ENCODE measurements around the gene ATP11A. TPM values are rescaled to one million over a fixed set of nuclear protein-coding genes. Genes with fewer than 3 reads are reported as not detected.

ATP11A gene
- total and polyA plus RNA-seq, 2 experiments from 2014 or later = 28.7 to 30.8 TPM

GRCh38 chr13:112820318-112820717 is 130.5 kb downstream of the ATP11A start:
- Histone ChIP-seq H3K9me3 (ENCODE audit: low read depth) (no peaks in the 10 kb centered on the region), H3K4me1 (ENCODE audit: insufficient read depth) (no peaks in the 10 kb centered on the region), H3K4me3 (no peak overlapping the region), H3K9me2 (replicated peaks; ENCODE audit: insufficient read depth) (no peaks in the 10 kb centered on the region), H4K20me1 (ENCODE audit: insufficient read depth, poor library complexity, severe bottlenecking) (no peaks in the 10 kb centered on the region), H3K79me2 (no peaks in the 10 kb centered on the region), H2AFZ (no peak overlapping the region), H3K4me2 (no peak overlapping the region), H3K27me3 (no peaks in the 10 kb centered on the region), H3K27ac (no peak overlapping the region), H3K36me3 (replicated peaks; ENCODE audit: insufficient read depth, low read depth) (peaks cover 3% of the 10 kb centered on the region)
- no peak for DNase-seq (ENCODE audit: low spot score)
- WGBS (ENCODE audit: low lambda C conversion rate, missing lambda C conversion rate) = 93% methylated on average over 11 of the region's 11 CpGs
- TF ChIP-seq EZH2phosphoT487 (IDR thresholded peaks at IDR 0.05; ENCODE audit: low read depth, severe bottlenecking, unreplicated experiment) (no peak), EZH2 (IDR thresholded peaks at IDR 0.05; ENCODE audit: borderline replicate concordance) (no peak), CTCF (IDR thresholded peaks at IDR 0.05; ENCODE audit: poor library complexity) (no peak)

GRCh38 chr13:112821340-112822055 is 131.7 kb downstream of the ATP11A start:
- Histone ChIP-seq H3K9me3 (ENCODE audit: low read depth) (no peaks in the 10 kb centered on the region), H3K4me3 (no peak overlapping the region), H3K36me3 (replicated peaks; ENCODE audit: insufficient read depth, low read depth) (peaks cover 3% of the 10 kb centered on the region)

GRCh38 chr13:112822851-112823250 is 133.0 kb downstream of the ATP11A start:
- Histone ChIP-seq H3K36me3 (replicated peaks; ENCODE audit: insufficient read depth, low read depth) (no peaks in the 10 kb centered on the region), H3K4me1 (ENCODE audit: insufficient read depth) (no peaks in the 10 kb centered on the region), H3K27ac (no peak overlapping the region), H3K4me2 (no peak overlapping the region), H3K9me3 (ENCODE audit: low read depth) (no peaks in the 10 kb centered on the region), H3K27me3 (no peaks in the 10 kb centered on the region), H2AFZ (no peak overlapping the region), H3K4me3 (no peak overlapping the region), H3K9me2 (replicated peaks; ENCODE audit: insufficient read depth) (no peaks in the 10 kb centered on the region), H3K79me2 (no peaks in the 10 kb centered on the region), H4K20me1 (ENCODE audit: insufficient read depth, poor library complexity, severe bottlenecking) (no peaks in the 10 kb centered on the region)
- 90% methylated on average over 11 of the region's 11 CpGs for WGBS (ENCODE audit: low lambda C conversion rate, missing lambda C conversion rate)
- TF ChIP-seq EZH2phosphoT487 (IDR thresholded peaks at IDR 0.05; ENCODE audit: low read depth, severe bottlenecking, unreplicated experiment) (no peak), EZH2 (IDR thresholded peaks at IDR 0.05; ENCODE audit: borderline replicate concordance) (no peak), CTCF (IDR thresholded peaks at IDR 0.05; ENCODE audit: poor library complexity) (no peak)
- DNase-seq (ENCODE audit: low spot score) = no peak

More at GRCh38 chr13:112821340-112822055, 131.7 kb downstream of the ATP11A start:
- Histone ChIP-seq H3K27me3 (no peaks in the 10 kb centered on the region), H3K4me1 (ENCODE audit: insufficient read depth) (no peaks in the 10 kb centered on the region), H3K9me2 (replicated peaks; ENCODE audit: insufficient read depth) (no peaks in the 10 kb centered on the region), H2AFZ (no peak overlapping the region), H3K27ac (no peak overlapping the region), H3K4me2 (no peak overlapping the region), H3K79me2 (no peaks in the 10 kb centered on the region), H4K20me1 (ENCODE audit: insufficient read depth, poor library complexity, severe bottlenecking) (no peaks in the 10 kb centered on the region)
- WGBS (ENCODE audit: low lambda C conversion rate, missing lambda C conversion rate) = 94% methylated on average over 19 of the region's 19 CpGs
- no peak for TF ChIP-seq CTCF (IDR thresholded peaks at IDR 0.05; ENCODE audit: poor library complexity)
- no peak for TF ChIP-seq EZH2phosphoT487 (IDR thresholded peaks at IDR 0.05; ENCODE audit: low read depth, severe bottlenecking, unreplicated experiment)
- no peak for DNase-seq (ENCODE audit: low spot score)
